HEK293T (cell line): Measurements from ENCODE around the gene PICK1.
"Not testable (repeated sequence)": the region's sequence is repeated elsewhere in the genome, so short reads cannot be mapped to it uniquely, and the experiment has no call there.

Experiments
- CTCF ChIA-PET: fragments of 350-600 bp; formaldehyde crosslinking; extraction: SDS; loops from one replicate; lab custom pipeline; 2021; ENCODE audit warnings: antibody characterized with exemption, inconsistent platforms; lab: Yijun Ruan, JAX
- POLR2A ChIA-PET: fragments of 350-600 bp; formaldehyde crosslinking; extraction: SDS; loops from one replicate; lab custom pipeline; 2020; ENCODE audit warnings: antibody characterized with exemption, inconsistent platforms; lab: Yijun Ruan, JAX
- DNase-seq: peaks from one replicate; pipeline ENCODE4 v3.0.0; 2012; ENCODE audit warnings: mixed read lengths; ENCODE audit errors: extremely low spot score
- ARNT ChIP-seq: fragments of 450-650 bp; IDR thresholded peaks from 2 replicates; pipeline ENCODE4 v1.6.1; 2017; ENCODE audit warnings: mild to moderate bottlenecking
- BHLHE40 ChIP-seq: fragments of 450-650 bp; IDR thresholded peaks from 2 replicates; pipeline ENCODE4 v1.6.1; 2016; ENCODE audit warnings: mild to moderate bottlenecking, moderate library complexity, borderline replicate concordance
- CTBP1 ChIP-seq: fragments of 450-650 bp; IDR thresholded peaks from 2 replicates; pipeline ENCODE4 v1.6.1; 2016; ENCODE audit warnings: borderline replicate concordance
- ELF4 ChIP-seq: fragments of 450-650 bp; IDR thresholded peaks from 2 replicates; pipeline ENCODE4 v1.6.1; 2017; ENCODE audit warnings: antibody characterized with exemption
- FOXA1 ChIP-seq: fragments of 450-650 bp; IDR thresholded peaks from 2 replicates; pipeline ENCODE4 v1.6.1; 2016; ENCODE audit warnings: mild to moderate bottlenecking
- FOXK2 ChIP-seq: fragments of 450-650 bp; IDR thresholded peaks from 2 replicates; pipeline ENCODE4 v1.6.1; 2016; ENCODE audit warnings: mild to moderate bottlenecking
- FOXM1 ChIP-seq: fragments of 450-650 bp; IDR thresholded peaks from 2 replicates; pipeline ENCODE4 v1.6.1; 2017; ENCODE audit warnings: mild to moderate bottlenecking, borderline replicate concordance
- HDGF ChIP-seq: fragments of 450-650 bp; IDR thresholded peaks from 2 replicates; pipeline ENCODE4 v1.6.1; 2017; ENCODE audit warnings: antibody characterized with exemption, borderline replicate concordance
- L3MBTL2 ChIP-seq: fragments of 450-650 bp; conservative IDR thresholded peaks from 2 replicates; pipeline ENCODE4 v1.6.1; 2016; ENCODE audit warnings: mild to moderate bottlenecking
- LEF1 ChIP-seq: fragments of 450-650 bp; IDR thresholded peaks from 2 replicates; pipeline ENCODE4 v1.6.1; 2017; ENCODE audit warnings: mild to moderate bottlenecking, borderline replicate concordance
- NFRKB ChIP-seq: fragments of 450-650 bp; IDR thresholded peaks from 2 replicates; pipeline ENCODE4 v1.6.1; 2016; ENCODE audit warnings: mild to moderate bottlenecking, moderate library complexity
- SP1 ChIP-seq: fragments of 450-650 bp; IDR thresholded peaks from 2 replicates; pipeline ENCODE4 v1.6.1; 2017
- SUZ12 ChIP-seq: fragments of 450-650 bp; IDR thresholded peaks from 2 replicates; pipeline ENCODE4 v1.6.1; 2016; ENCODE audit warnings: mild to moderate bottlenecking
- TARDBP ChIP-seq: fragments of 450-650 bp; IDR thresholded peaks from 2 replicates; pipeline ENCODE4 v1.6.1; 2016
- ZNF384 ChIP-seq: fragments of 450-650 bp; IDR thresholded peaks from 2 replicates; pipeline ENCODE4 v1.6.1; 2016
- TF ChIP-seq, protein P1 (sequence below): fragments of 450-650 bp; IDR thresholded peaks from 2 replicates; pipeline ENCODE4 v1.6.1; 2016

PICK1 gene

DNA sequence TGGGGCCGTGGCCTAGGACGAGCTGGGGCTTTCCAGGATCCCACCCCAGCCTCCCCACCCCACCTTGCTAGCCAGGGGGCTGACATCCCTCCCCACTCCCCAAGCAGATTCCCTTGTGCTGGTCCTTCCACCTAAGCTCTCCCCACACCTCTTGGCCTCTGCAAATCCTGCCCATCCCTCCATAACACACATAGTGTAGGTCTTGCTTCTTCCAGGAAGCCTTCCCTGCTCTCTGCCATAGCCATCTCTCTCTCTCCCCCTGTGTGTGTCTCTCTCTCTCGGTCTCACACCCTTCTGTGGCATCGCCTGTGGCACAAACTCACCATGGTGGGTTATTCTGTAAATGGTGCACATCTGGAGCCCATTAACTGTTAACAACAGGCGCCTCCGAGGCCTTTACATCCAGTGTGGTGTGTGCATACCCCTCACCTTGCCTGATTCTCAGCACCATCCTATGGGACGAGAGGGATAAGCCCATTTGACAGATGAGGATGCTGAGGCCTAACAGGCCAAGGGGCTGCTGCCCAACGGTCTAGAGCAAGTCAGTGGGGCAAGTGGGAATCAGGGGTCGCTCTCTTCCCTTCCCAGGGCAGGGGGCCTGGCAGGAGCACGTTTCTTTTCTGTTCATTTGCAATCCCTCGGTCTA lies 22.2 kb upstream of the PICK1 start:
- ChIA-PET CTCF (interaction anchor here (0.6 to 2.9 kb wide), 3 partner anchors 13 to 42 kb away, joined by 3 to 10 read pairs (median 3); no protein-coding TSS in a partner anchor), POLR2A (no interaction called here)
- no peak for DNase-seq
- TF ChIP-seq TARDBP (no peak), ZNF384 (no peak), SP1 (no peak), BHLHE40 (no peak), ARNT (no peak), LEF1 (no peak), FOXA1 (no peak), FOXM1 (no peak), ELF4 (no peak), NFRKB (no peak), CTBP1 (no peak), FOXK2 (no peak), HDGF (no peak), L3MBTL2 (no peak)
- TF ChIP-seq, protein P1, sequence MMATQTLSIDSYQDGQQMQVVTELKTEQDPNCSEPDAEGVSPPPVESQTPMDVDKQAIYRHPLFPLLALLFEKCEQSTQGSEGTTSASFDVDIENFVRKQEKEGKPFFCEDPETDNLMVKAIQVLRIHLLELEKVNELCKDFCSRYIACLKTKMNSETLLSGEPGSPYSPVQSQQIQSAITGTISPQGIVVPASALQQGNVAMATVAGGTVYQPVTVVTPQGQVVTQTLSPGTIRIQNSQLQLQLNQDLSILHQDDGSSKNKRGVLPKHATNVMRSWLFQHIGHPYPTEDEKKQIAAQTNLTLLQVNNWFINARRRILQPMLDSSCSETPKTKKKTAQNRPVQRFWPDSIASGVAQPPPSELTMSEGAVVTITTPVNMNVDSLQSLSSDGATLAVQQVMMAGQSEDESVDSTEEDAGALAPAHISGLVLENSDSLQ: no peak

DNA sequence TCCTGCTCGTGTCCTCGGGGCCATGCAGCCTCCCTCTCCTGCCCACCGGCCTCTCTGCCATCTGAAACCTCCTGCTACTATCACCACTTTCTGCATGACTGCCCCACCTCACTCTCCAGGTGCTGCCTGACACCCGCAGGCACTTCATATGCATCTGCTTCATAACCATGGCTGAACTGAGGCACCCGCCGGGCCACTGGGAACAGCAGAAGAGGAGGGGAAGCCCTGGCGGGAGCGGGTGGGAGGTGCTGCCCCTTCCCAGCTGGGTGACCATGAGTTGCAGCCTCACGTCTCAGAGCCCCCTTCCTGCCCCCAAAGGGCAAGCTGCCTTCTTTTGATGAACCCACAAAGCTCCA lies 21.7 kb upstream of the PICK1 start:
- ChIA-PET CTCF (interaction anchor here (2.9 kb wide), 1 partner anchor 17 kb away, joined by 10 read pairs; no protein-coding TSS in a partner anchor), POLR2A (no interaction called here)
- no peak for DNase-seq
- no peak for TF ChIP-seq SP1
- no peak for TF ChIP-seq FOXM1
- no peak for TF ChIP-seq SUZ12
- no peak for TF ChIP-seq FOXA1
- TF ChIP-seq TARDBP: no peak
- TF ChIP-seq NFRKB: no peak

DNA sequence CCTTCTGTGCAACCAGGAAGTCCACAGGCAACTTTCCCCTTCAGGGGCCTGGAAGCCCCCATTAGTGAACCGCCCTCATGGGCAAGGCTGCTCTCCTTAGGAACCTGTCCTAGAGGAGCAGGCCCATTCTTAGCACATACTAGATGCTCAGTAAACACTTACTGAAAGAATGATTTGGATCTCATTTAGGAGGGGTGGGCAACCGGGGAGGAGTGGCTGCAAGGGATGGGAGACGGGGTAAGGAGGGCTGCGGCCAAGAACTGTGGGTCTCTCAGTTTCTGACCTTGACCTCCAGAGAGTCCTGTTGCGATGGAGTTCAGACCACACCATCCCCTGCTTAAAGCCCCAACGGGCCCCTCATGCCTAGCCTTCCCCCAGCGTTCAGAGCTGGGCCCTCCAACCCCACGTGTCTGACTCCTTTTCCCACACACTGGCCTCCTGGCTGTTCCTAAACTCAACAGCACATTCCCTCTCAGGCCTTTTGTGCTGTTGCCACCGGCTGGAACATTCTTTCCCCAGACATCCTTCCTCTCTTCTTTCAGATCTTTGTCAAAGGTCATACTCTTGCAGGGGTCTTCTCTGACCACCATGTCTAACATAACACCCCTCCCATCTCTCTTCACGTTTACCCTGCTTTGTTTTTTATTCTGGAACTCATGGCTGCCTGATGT lies 20.7 kb upstream of the PICK1 start:
- CTCF ChIA-PET: no interaction called here
- TF ChIP-seq ZNF384 (no peak), ELF4 (no peak), SUZ12 (no peak), FOXM1 (no peak), ARNT (no peak), BHLHE40 (no peak), TARDBP (no peak), FOXA1 (no peak), CTBP1 (no peak), LEF1 (no peak), HDGF (no peak), FOXK2 (no peak), SP1 (no peak), L3MBTL2 (no peak), NFRKB (no peak)
- POLR2A ChIA-PET: no interaction called here
- DNase-seq: no peak

DNA sequence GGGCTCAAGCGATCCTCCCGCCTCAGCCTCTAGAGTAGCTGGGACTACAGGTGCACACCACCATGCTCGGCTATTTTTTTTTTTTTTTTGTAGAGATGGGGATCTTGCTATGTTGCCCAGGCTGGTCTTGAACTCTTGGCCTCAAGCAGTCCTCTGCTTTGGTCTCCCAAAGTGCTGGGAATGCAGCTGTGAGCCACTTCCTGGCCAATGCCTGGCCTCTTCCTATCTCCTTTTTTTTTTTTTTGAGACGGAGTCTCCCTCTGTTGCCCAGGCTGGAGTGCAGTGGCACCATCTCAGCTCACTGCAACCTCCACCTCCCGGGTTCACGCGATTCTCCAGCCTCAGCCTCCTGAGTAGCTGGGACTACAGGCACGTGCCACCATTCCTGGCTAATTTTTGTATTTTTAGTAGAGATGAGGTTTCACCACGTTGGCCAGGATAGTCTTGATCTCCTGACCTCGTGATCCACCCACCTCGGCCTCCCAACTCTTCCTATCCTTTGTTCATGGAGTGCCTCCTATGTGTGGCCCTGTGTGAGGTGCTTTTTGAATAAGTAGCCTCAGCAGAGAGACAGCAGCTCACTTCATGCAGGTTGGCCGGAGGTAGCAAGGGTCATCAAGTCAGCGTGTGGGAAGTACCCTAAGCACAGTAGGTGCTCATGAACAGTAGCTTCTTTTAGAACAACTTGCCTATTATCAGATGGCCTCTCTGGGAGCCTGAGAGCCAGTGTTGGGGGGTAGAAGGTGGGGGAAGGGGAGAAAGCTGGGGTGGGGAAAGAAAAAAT lies 19.6 kb upstream of the PICK1 start:
- POLR2A ChIA-PET, DNase-seq: not testable (repeated sequence)
- CTCF ChIA-PET: interaction anchor here (1.4 kb wide), 1 partner anchor 67 kb away, joined by 3 read pairs; no protein-coding TSS in a partner anchor

DNA sequence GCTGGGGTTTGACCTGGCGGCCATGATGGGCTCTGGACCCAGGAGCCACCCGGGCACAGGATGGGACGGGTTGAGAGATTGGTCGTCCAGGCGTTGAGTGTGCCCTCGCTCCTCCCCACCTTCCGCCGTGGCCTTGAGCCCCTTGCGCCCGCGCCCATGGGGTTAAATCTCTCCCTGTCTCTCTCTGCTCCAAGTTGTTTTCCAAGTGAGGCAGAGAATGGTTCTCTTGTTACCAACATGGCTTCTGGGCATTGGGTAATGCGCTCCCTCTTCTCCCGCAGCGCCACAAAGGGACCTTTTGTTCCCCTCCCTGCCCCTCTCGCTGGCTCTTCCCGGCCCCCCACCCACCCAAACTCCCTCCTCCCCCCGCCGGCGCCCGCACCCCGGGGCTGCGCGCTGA lies 18.8 kb upstream of the PICK1 start:
- ChIA-PET POLR2A (no interaction called here), CTCF (interaction anchor here (1.4 kb wide), 1 partner anchor 66 kb away, joined by 3 read pairs; no protein-coding TSS in a partner anchor)
- TF ChIP-seq SP1: no peak
- no peak for TF ChIP-seq LEF1
- no peak for TF ChIP-seq ZNF384
- TF ChIP-seq CTBP1: no peak
- no peak for TF ChIP-seq SUZ12
- no peak for TF ChIP-seq NFRKB
- no peak for TF ChIP-seq L3MBTL2
- TF ChIP-seq ELF4: no peak
- TF ChIP-seq ARNT: no peak
- no peak for TF ChIP-seq FOXK2
- TF ChIP-seq HDGF: no peak
- no peak for TF ChIP-seq FOXA1
- TF ChIP-seq BHLHE40: no peak
- TF ChIP-seq TARDBP: no peak
- TF ChIP-seq, protein P1: no peak
- no peak for DNase-seq
